ENCODE results near the gene TP53BP2.
A peak's percentile ranks its signal among the peaks of the same experiment; 100 is the strongest.
"Not testable (repeated sequence)": the region's sequence is repeated elsewhere in the genome, so short reads cannot be mapped to it uniquely, and the experiment has no call there.

TP53BP2 gene

DNA sequence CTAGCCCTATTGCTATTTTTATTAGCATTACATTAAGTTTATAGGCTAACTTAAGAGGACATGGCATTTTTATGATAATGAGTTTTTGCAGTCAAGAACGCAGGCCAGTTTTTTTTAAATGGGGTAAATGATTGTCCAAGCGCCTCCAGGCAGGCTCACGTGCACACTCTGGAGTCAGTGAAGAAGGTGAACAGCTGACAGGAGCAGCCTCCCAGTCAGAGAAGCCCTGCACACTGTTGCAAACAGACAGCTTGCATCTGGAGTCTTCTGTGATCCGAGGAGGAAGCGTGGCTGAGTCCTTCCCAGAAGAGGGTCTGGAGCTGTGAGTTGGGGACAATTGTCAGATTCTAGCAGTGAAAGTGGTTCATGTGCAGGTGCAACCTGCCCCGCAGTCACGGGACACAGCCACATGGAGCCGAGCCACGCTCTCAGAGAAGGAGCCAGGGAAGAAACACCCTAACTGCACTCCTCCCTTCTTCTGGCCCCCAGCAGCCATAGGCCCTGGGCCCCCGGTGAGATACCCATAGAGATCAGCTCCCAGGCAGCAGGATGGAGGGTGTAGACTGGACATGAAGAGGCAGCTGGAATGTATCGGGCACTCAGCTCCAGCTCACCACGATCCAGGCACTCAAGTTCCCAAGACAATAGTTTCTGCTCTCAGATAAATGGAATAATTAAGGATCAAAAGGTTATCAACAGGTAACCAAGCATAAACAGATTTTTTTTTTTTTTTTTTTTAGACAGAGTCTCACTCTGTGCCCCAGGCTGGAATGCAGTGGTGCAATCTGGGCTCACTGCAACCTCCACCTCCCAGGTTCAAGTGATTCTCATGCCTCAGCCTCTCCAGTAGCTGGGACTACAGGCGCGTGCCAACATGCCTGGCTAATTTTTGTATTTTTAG, 107.0 kb downstream of the TP53BP2 start:
- in situ Hi-C loops (cut with MboI; ENCODE audit: low sequenced_read_pairs) = no loop called here
- peaks cover 5% of the 10 kb centered on the region; the same call in 1 of the 2 replicates for H3K36me3 ChIP-seq (replicated peaks)
- peak; percentile 87 to 97 for DNase-seq (ENCODE audit: low spot score in 2 of 2)

GRCh38 chr1:223737342-223737741, 108.4 kb downstream of the TP53BP2 start:
- Histone ChIP-seq H3K4me3 (no peak overlapping the region), H3K4me1 (peaks cover 35% of the 10 kb centered on the region), H3K9me3 (no peaks in the 10 kb centered on the region), H3K36me3 (replicated peaks) (peaks cover 5% of the 10 kb centered on the region; the same call in 1 of the 2 replicates), H3K27me3 (ENCODE audit: low read depth) (no peaks in the 10 kb centered on the region)
- DNase-seq (ENCODE audit: low spot score in 2 of 2) = no peak
- in situ Hi-C loops (cut with MboI; ENCODE audit: low sequenced_read_pairs) = no loop called here

More for the DNA sequence above, 107.0 kb downstream of the TP53BP2 start:
- Histone ChIP-seq H3K27me3 (ENCODE audit: low read depth) (no peaks in the 10 kb centered on the region), H3K9me3 (no peaks in the 10 kb centered on the region), H3K4me3 (no peak overlapping the region), H3K4me1 (peaks cover 35% of the 10 kb centered on the region)

GRCh38 chr1:223736638-223737037, 109.1 kb downstream of the TP53BP2 start:
- H3K4me3 ChIP-seq; H3K27me3 ChIP-seq (ENCODE audit: low read depth); in situ Hi-C loops (cut with MboI; ENCODE audit: low sequenced_read_pairs); DNase-seq (ENCODE audit: low spot score in 2 of 2); H3K36me3 ChIP-seq (replicated peaks); H3K9me3 ChIP-seq: not testable (repeated sequence)
- peaks cover 35% of the 10 kb centered on the region for H3K4me1 ChIP-seq

- Histone ChIP-seq H3K4me1 (peaks cover 35% of the 10 kb centered on the region), H3K36me3 (replicated peaks) (peaks cover 5% of the 10 kb centered on the region), H3K4me3 (no peak overlapping the region), H3K9me3 (no peaks in the 10 kb centered on the region), H3K27me3 (ENCODE audit: low read depth) (no peaks in the 10 kb centered on the region)
- no peak for DNase-seq (ENCODE audit: low spot score in 2 of 2)
- in situ Hi-C loops (cut with MboI; ENCODE audit: low sequenced_read_pairs) = no loop called here
Measured at GRCh38 chr1:223733898-223734852, 111.6 kb downstream of the TP53BP2 start.

GRCh38 chr1:223732993-223733798, 112.6 kb downstream of the TP53BP2 start:
- in situ Hi-C loops (cut with MboI; ENCODE audit: low sequenced_read_pairs) = no loop called here

DNA sequence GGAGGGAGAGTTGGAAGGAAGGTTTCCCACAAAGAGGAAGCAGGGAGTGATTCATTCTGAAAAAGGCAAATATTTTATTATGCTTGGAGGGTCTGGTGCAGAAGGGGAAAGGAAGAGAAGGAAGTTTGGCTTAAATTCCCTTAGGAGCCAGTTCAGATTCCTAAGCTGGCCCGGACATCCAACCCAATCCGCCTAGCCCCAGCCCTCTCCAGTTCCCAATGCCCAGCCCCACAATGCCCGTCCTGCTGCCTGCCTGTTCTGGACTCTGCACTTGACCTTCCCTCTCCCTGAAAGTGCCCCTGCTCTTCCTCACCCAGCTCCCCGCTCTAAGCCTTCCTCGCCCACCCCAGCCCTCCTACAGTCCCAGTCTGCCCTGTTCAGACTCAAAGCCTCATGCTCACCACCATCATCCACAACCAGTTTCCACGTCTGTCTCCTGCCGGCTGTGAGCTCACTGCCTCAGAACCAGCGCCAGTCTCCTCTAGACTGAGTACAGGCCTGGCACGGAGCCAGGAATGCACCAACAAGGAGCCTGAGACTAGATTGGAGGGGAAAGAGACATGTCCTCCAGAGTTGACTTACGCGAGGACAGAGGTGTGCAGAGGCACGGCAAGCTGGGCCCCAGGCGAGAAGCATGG, 114.5 kb downstream of the TP53BP2 start:
- Histone ChIP-seq H3K4me1 (peaks cover 16% of the 10 kb centered on the region), H3K36me3 (replicated peaks) (peaks cover 12% of the 10 kb centered on the region), H3K4me3 (no peak overlapping the region), H3K27me3 (ENCODE audit: low read depth) (no peaks in the 10 kb centered on the region), H3K9me3 (no peaks in the 10 kb centered on the region)
- no peak for DNase-seq (ENCODE audit: low spot score in 2 of 2)
- in situ Hi-C loops (cut with MboI; ENCODE audit: low sequenced_read_pairs) = no loop called here

More at GRCh38 chr1:223732993-223733798, 112.6 kb downstream of the TP53BP2 start:
- Histone ChIP-seq H3K36me3 (replicated peaks) (peaks cover 9% of the 10 kb centered on the region), H3K9me3 (no peaks in the 10 kb centered on the region), H3K27me3 (ENCODE audit: low read depth) (no peaks in the 10 kb centered on the region), H3K4me1 (peaks cover 27% of the 10 kb centered on the region), H3K4me3 (no peak overlapping the region)
- no peak for DNase-seq (ENCODE audit: low spot score in 2 of 2)

DNA sequence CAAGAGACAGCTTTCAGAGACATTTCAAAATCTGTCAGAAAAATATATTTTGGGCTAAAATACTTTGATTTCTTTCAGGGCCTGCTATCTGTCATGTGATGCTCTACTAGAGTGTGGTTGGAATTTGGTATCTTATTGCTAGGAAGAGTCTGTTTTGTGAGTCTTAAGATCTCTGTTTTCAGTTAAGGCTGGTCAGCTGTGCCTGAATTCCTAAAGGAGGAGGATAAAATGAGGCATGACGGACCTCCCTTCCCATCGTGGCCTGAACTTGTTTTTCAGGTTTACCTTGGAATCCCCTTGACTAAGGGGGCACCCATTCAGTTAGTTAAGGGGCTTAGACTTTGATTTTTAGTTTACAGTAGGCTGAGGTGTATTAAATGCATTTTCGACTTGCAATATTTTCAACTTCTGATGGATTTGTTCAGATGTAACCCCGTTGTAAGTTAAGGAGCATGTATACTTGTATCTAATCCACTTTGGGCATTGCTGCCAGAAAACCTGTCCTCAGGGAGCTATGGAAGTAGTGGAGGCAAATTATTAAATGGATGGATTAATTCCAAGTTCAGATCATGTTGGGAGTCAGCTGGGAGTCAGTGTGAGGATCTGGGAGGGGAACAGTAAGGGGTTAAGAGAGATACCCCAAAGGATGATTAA, 115.1 kb downstream of the TP53BP2 start:
- in situ Hi-C loops (cut with MboI; ENCODE audit: low sequenced_read_pairs) = no loop called here
- no peak for DNase-seq (ENCODE audit: low spot score in 2 of 2)
- Histone ChIP-seq H3K36me3 (replicated peaks) (peaks cover 15% of the 10 kb centered on the region), H3K27me3 (ENCODE audit: low read depth) (no peaks in the 10 kb centered on the region), H3K4me3 (no peak overlapping the region), H3K9me3 (no peaks in the 10 kb centered on the region), H3K4me1 (peaks cover 17% of the 10 kb centered on the region)

GRCh38 chr1:223729906-223730305, 115.8 kb downstream of the TP53BP2 start:
- no peaks in the 10 kb centered on the region for H3K9me3 ChIP-seq
- DNase-seq (ENCODE audit: low spot score in 2 of 2) = no peak
- H3K4me1 ChIP-seq = peaks cover 16% of the 10 kb centered on the region
- H3K27me3 ChIP-seq (ENCODE audit: low read depth) = no peaks in the 10 kb centered on the region
- H3K4me3 ChIP-seq = no peak overlapping the region
- in situ Hi-C loops (cut with MboI; ENCODE audit: low sequenced_read_pairs) = no loop called here
- peaks cover 17% of the 10 kb centered on the region for H3K36me3 ChIP-seq (replicated peaks)
